ENCODE results near the gene PPP2R2B.

DNA sequence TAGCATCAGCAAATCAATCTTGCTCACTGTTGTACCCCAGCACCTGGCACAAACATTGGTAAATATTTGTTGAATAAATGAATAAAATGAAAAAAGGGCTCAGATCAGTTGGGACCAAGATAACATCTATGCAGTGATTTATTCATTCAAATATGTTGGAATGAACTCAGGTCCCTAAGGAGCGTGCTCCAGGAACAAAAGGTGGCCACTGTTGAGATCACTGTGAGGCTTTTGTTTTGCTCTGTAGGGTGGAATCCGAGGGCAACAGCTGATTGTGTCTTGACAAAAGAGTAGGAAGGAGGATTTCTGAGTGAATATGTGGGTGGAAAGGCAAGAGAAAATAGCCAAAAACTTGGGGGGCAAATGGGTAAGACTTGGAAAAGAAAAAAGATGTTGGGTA lies 89.7 kb downstream of the PPP2R2B start:
- TF ChIP-seq, protein P1, sequence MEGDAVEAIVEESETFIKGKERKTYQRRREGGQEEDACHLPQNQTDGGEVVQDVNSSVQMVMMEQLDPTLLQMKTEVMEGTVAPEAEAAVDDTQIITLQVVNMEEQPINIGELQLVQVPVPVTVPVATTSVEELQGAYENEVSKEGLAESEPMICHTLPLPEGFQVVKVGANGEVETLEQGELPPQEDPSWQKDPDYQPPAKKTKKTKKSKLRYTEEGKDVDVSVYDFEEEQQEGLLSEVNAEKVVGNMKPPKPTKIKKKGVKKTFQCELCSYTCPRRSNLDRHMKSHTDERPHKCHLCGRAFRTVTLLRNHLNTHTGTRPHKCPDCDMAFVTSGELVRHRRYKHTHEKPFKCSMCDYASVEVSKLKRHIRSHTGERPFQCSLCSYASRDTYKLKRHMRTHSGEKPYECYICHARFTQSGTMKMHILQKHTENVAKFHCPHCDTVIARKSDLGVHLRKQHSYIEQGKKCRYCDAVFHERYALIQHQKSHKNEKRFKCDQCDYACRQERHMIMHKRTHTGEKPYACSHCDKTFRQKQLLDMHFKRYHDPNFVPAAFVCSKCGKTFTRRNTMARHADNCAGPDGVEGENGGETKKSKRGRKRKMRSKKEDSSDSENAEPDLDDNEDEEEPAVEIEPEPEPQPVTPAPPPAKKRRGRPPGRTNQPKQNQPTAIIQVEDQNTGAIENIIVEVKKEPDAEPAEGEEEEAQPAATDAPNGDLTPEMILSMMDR (IDR thresholded peaks at IDR 0.05; ENCODE audit: low read length), result no peak
- no peak for TF ChIP-seq EZH2 (optimal IDR thresholded peaks at IDR 0.05; ENCODE audit: low read depth, low read length)
